ENCODE results near the gene DAGLB.
"Not testable (repeated sequence)": the region's sequence is repeated elsewhere in the genome, so short reads cannot be mapped to it uniquely, and the experiment has no call there.

Gene DAGLB

GRCh38 chr7:6447581-6448199 lies at the start of gene DAGLB:
TSS of gene DAGLB (minus strand) at chr7:6447954. CDS start at chr7:6447842, 112 bp downstream.
- peak; percentile 99 for DNase-seq (ENCODE audit: low spot score)

GRCh38 chr7:6497637-6497905 lies 49.8 kb upstream of the DAGLB start:
- no peak for DNase-seq (ENCODE audit: low spot score)

GRCh38 chr7:6496842-6497636 lies 49.3 kb upstream of the DAGLB start:
- DNase-seq (ENCODE audit: low spot score) = no peak

- peak; percentile 61 for DNase-seq (ENCODE audit: low spot score)
Observed at GRCh38 chr7:6495597-6496262, 48.0 kb upstream of the DAGLB start.

- no peak for DNase-seq (ENCODE audit: low spot score)
Observed at GRCh38 chr7:6494365-6494764, 46.6 kb upstream of the DAGLB start.

- DNase-seq (ENCODE audit: low spot score) = no peak
Observed at GRCh38 chr7:6491194-6491593, 43.4 kb upstream of the DAGLB start.

- DNase-seq (ENCODE audit: low spot score) = no peak
Observed at GRCh38 chr7:6489612-6490011, 41.9 kb upstream of the DAGLB start.

- DNase-seq (ENCODE audit: low spot score) = no peak
Observed at GRCh38 chr7:6487184-6487545, 39.4 kb upstream of the DAGLB start.

GRCh38 chr7:6486438-6487183 lies 38.9 kb upstream of the DAGLB start:
- no peak for DNase-seq (ENCODE audit: low spot score)

GRCh38 chr7:6482743-6483119 lies 35.0 kb upstream of the DAGLB start:
- DNase-seq (ENCODE audit: low spot score) = no peak

- no peak for DNase-seq (ENCODE audit: low spot score)
Observed at GRCh38 chr7:6482307-6482706, 34.6 kb upstream of the DAGLB start.

- DNase-seq (ENCODE audit: low spot score) = no peak
Observed at GRCh38 chr7:6481445-6481844, 33.7 kb upstream of the DAGLB start.

- DNase-seq (ENCODE audit: low spot score) = no peak
Observed at GRCh38 chr7:6480323-6480660, 32.5 kb upstream of the DAGLB start.

- DNase-seq (ENCODE audit: low spot score) = no peak
Observed at GRCh38 chr7:6479067-6479466, 31.3 kb upstream of the DAGLB start.

- DNase-seq (ENCODE audit: low spot score) = no peak
Observed at GRCh38 chr7:6478186-6478585, 30.4 kb upstream of the DAGLB start.

- DNase-seq (ENCODE audit: low spot score) = no peak
Observed at GRCh38 chr7:6477318-6477660, 29.5 kb upstream of the DAGLB start.

- no peak for DNase-seq (ENCODE audit: low spot score)
Observed at GRCh38 chr7:6476596-6477317, 29.0 kb upstream of the DAGLB start.

- no peak for DNase-seq (ENCODE audit: low spot score)
Observed at GRCh38 chr7:6475433-6476186, 27.9 kb upstream of the DAGLB start.

GRCh38 chr7:6465862-6466261 lies 18.1 kb upstream of the DAGLB start:
- DNase-seq (ENCODE audit: low spot score) = no peak

- DNase-seq (ENCODE audit: low spot score) = not testable (repeated sequence)
Observed at GRCh38 chr7:6463609-6464008, 15.9 kb upstream of the DAGLB start.

- no peak for DNase-seq (ENCODE audit: low spot score)
Observed at GRCh38 chr7:6461946-6462550, 14.3 kb upstream of the DAGLB start.

All from hepatic stellate cell (primary cell).